Panc1 (cell line): Measurements from ENCODE around the gene MFF. TPM values are rescaled to one million over a fixed set of nuclear protein-coding genes. Genes with fewer than 3 reads are reported as not detected.

Experiments
- ATAC-seq: fragments of 200-7000 bp; cut with Tn5 transposase; 2 replicates; pipeline ENCODE4 v1.9.1; 2020; ENCODE audit warnings: mild to moderate bottlenecking, moderate library complexity
- BruUV-seq: library from RNA; stranded (reverse); fragments of 400-500 nt; replicated peaks from 2 replicates; lab custom pipeline; 2021; lab: Mats Ljungman, UMichigan
- CTCF ChIA-PET: fragments of 300-600 bp; sonication (Branson Sonifier 250); formaldehyde crosslinking; loops from one replicate; lab custom pipeline; 2022; ENCODE audit warnings: antibody characterized with exemption; lab: Charles Lee
- POLR2A ChIA-PET: fragments of 300-600 bp; sonication (Branson Sonifier 250); formaldehyde crosslinking; loops from one replicate; lab custom pipeline; 2022; ENCODE audit warnings: antibody characterized with exemption; lab: Charles Lee
- DNase-seq: peaks from one replicate; pipeline ENCODE4 v3.0.0-alpha.2; 2010; ENCODE audit warnings: low read depth, low spot score
- H3K27ac ChIP-seq: 2 replicates; pipeline ENCODE4 v1.5.1; 2011; ENCODE audit warnings: mild to moderate bottlenecking, low read length, inconsistent platforms
- H3K27me3 ChIP-seq: fragments of 200-500 bp; sonication (Bioruptor generic); 2 replicates; pipeline ENCODE4 v1.6.0; 2014; ENCODE audit warnings: low read length, inconsistent platforms; ENCODE audit not compliant: control insufficient read depth, insufficient read depth
- H3K36me3 ChIP-seq: fragments of 200-500 bp; sonication (Bioruptor generic); 2 replicates; pipeline ENCODE4 v1.5.1; 2014; ENCODE audit warnings: inconsistent platforms, mild to moderate bottlenecking, low read length, moderate library complexity; ENCODE audit not compliant: control insufficient read depth, insufficient read depth
- H3K4me1 ChIP-seq: 2 replicates; pipeline ENCODE4 v1.5.1; 2011; ENCODE audit warnings: inconsistent platforms, mild to moderate bottlenecking, low read length, moderate library complexity; ENCODE audit not compliant: control insufficient read depth, insufficient read depth
- H3K4me3 ChIP-seq, 2 experiments: 2 replicates each; pipeline ENCODE4 v1.5.1; 2011 to 2012; ENCODE audit warnings: low read depth in 2 of 2, low read length in 2 of 2, mild to moderate bottlenecking in 2 of 2, inconsistent platforms in 1 of 2, moderate library complexity in 1 of 2
- H3K9me3 ChIP-seq: fragments of 200-500 bp; sonication (Bioruptor generic); 2 replicates; pipeline ENCODE4 v1.5.1; 2014; ENCODE audit warnings: low read depth, mild to moderate bottlenecking, inconsistent platforms, low read length, moderate library complexity; ENCODE audit not compliant: control insufficient read depth, insufficient read depth
- CTCF ChIP-seq: fragments of 450-650 bp; IDR thresholded peaks from 2 replicates; pipeline ENCODE4 v1.5.1; 2017; ENCODE audit warnings: mild to moderate bottlenecking
- POLR2AphosphoS5 ChIP-seq: IDR thresholded peaks from 2 replicates; pipeline ENCODE4 v1.6.1; 2012; ENCODE audit warnings: mild to moderate bottlenecking, low read depth, low read length, moderate library complexity
- REST ChIP-seq, 2 experiments: IDR thresholded peaks; 2 replicates each; pipeline ENCODE4 v1.6.1; 2011 to 2012; ENCODE audit warnings: low read depth in 2 of 2, control low read depth in 1 of 2, low read length in 1 of 2, mild to moderate bottlenecking in 1 of 2, moderate library complexity in 1 of 2; ENCODE audit not compliant: insufficient read depth in 1 of 2
- SIN3A ChIP-seq: IDR thresholded peaks from 2 replicates; pipeline ENCODE4 v1.6.1; 2012; ENCODE audit warnings: low read depth, mild to moderate bottlenecking, low read length, moderate library complexity, borderline replicate concordance; ENCODE audit not compliant: insufficient read depth
- TCF7L2 ChIP-seq: IDR thresholded peaks from 2 replicates; pipeline ENCODE4 v1.6.1; 2011; ENCODE audit warnings: mild to moderate bottlenecking, low read depth, low read length, inconsistent platforms
- in situ Hi-C: cut with HindIII; loops from 2 replicates; pipeline ENCODE4 v1.10.0; 2016; ENCODE audit warnings: low sequenced_read_pairs, low pct_unique_long_range_greater_than_20kb
- intact Hi-C: fragments of 100-400 bp; cut with micrococcal nuclease; formaldehyde crosslinking; loops from one replicate; pipeline ENCODE4 v1.10.0; 2022; ENCODE audit not compliant: unreplicated experiment
- total RNA-seq: library from RNA; stranded (reverse); gene quantifications from one replicate; pipeline ENCODE4 v1.2.1, GENCODE V29; 2021; ENCODE audit not compliant: unreplicated experiment

MFF gene
- total RNA-seq, 1 experiment from 2014 or later = 60.6 TPM

DNA sequence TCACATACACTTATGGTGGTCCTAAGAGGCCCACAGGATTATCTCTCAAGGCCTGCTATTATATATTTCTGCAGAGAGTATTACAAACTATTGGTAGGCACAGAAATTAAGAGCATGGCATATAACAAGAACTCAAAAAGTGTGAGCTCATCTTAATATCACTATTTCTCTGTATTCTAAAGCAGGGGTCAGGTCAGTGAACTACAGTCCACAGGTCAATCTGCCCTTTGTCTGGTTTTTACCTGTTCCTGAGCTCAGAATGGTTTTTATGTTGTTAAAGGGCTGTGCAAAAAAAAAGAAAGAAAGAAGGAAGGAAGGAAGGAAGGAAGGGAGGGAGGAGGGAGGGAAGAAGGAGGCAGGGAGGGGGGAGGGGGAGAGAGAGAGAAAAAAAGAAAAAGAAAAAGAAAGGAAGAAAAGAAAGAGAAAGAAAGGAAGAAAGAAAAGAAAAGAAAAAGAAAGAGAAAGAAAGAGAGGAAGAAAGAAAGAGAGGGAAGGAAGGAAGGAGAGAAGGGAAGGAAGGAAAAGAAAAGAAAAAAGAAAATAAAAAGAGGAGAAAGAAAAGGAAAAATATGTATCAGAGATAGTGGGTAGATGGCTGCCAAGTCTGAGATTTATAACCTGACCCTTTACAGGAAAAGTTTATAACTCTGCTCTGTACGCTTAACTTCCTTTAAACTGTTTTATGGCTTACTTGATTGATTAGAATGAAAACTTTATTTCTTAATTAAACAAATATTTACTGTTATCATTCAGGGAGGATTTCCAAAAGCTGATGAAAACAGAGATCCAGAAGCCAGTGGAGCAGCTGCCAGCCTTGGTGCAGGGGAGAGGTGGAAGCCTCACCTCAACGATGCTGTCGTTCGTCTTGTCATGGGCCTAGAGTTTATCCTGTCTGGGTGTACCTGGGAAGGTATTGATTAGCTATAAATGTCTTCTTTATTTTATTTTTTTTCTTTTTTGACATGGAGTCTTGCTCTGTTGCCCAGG, 73.9 kb downstream of the MFF start:
- no peaks in the 10 kb centered on the region for H3K27me3 ChIP-seq
- no TSS peak for BruUV-seq
- no peak overlapping the region for H3K27ac ChIP-seq
- intact Hi-C loops (no loop called here), in situ Hi-C loops (no loop called here)
- H3K36me3 ChIP-seq = no peaks in the 10 kb centered on the region
- ATAC-seq (no peak), DNase-seq (no peak)
- H3K4me3 ChIP-seq = no peak overlapping the region
- H3K9me3 ChIP-seq = no peaks in the 10 kb centered on the region
- TF ChIP-seq TCF7L2 (no peak), SIN3A (no peak), REST (IDR thresholded peaks at IDR 0.05; ENCODE audit: insufficient read depth in 1 of 2, low read depth in 2 of 2, low read length in 1 of 2) (no peak), CTCF (no peak), POLR2AphosphoS5 (no peak)
- ChIA-PET CTCF (no interaction called here), POLR2A (interaction anchor here (0.6 kb wide), 1 partner anchor 20 kb away, joined by 5 read pairs; the partner anchor contains the start of gene TM4SF20)
- H3K4me1 ChIP-seq = no peaks in the 10 kb centered on the region

DNA sequence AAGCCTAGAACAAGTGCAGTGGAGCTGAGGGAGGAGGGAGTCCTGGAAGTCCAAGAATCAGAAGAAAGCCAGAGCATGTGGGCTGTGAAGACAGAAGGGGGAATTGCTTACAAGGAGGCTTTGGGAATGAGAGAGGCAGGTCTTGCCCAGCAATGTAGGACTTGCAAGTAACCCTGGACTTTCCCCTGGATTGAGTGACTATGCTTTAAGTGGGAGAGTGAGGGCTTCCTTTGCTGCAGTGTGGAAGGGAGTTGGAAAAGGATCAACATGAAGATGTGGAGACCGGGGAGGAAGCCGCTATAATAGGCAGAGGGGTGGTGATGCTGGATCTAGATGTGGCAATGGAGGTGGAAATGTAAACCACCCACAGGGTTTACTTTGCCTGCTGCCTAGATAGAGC, 76.5 kb downstream of the MFF start:
- ChIA-PET POLR2A (no interaction called here), CTCF (no interaction called here)
- H3K9me3 ChIP-seq = no peaks in the 10 kb centered on the region
- no TSS peak for BruUV-seq
- TF ChIP-seq POLR2AphosphoS5 = no peak
- peaks cover 8% of the 10 kb centered on the region for H3K4me1 ChIP-seq
- no peaks in the 10 kb centered on the region for H3K27me3 ChIP-seq
- no peak for DNase-seq
- H3K36me3 ChIP-seq = no peaks in the 10 kb centered on the region
- intact Hi-C loops (loop anchor here (10.0 kb wide), 2 partner anchors 163 to 253 kb away; no protein-coding TSS in a partner anchor), in situ Hi-C loops (no loop called here)
- no peak for ATAC-seq
- no peak overlapping the region for H3K27ac ChIP-seq
- H3K4me3 ChIP-seq = no peak overlapping the region

DNA sequence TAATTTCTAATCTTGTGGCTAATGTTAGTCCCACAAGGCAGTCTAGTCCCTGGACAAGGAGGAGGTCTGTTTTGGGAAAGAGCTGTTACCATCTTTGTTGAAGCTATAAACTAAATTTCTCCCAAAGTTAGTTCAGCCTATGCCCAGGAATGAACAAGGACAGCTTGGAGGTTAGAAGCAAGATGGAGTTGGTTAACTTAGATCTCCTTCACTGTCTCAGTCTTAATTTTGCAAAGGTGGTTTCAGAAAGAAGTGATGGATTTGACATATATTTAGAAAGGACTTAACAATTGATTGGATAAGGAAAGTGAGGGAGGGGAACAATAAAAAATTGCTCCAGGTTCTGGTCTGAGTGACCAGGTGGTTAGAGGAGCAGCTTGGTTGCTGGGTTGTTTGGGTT, 77.3 kb downstream of the MFF start:
- peaks cover 12% of the 10 kb centered on the region for H3K4me1 ChIP-seq
- no TSS peak for BruUV-seq
- no peak for ATAC-seq
- no peaks in the 10 kb centered on the region for H3K27me3 ChIP-seq
- POLR2A ChIA-PET = no interaction called here
- no peak for TF ChIP-seq REST (IDR thresholded peaks at IDR 0.05; ENCODE audit: insufficient read depth in 1 of 2, low read depth in 2 of 2, low read length in 1 of 2)
- no peak for TF ChIP-seq POLR2AphosphoS5
- no peak for TF ChIP-seq TCF7L2
- no peak for TF ChIP-seq SIN3A
- no peak for TF ChIP-seq CTCF
- CTCF ChIA-PET = no interaction called here
- no peak overlapping the region for H3K27ac ChIP-seq
- in situ Hi-C loops = no loop called here
- no peaks in the 10 kb centered on the region for H3K9me3 ChIP-seq
- no peak for DNase-seq
- no peaks in the 10 kb centered on the region for H3K36me3 ChIP-seq
- no peak overlapping the region for H3K4me3 ChIP-seq
- intact Hi-C loops = loop anchor here (10.0 kb wide), 2 partner anchors 162 to 252 kb away; no protein-coding TSS in a partner anchor
